DND-41 (cell line): ENCODE measurements around the gene NEK9.

Source experiments
- CTCF ChIP-seq: IDR thresholded peaks from 2 replicates; pipeline ENCODE4 v1.5.1; 2012; ENCODE audit warnings: borderline replicate concordance, low read length, moderate library complexity, mild to moderate bottlenecking; ENCODE audit not compliant: poor library complexity, severe bottlenecking; ENCODE audit errors: extremely low read depth
- EZH2 ChIP-seq: IDR thresholded peaks from 3 replicates; pipeline ENCODE4 v1.6.1; 2012; ENCODE audit warnings: borderline replicate concordance, low read depth, mild to moderate bottlenecking, moderate library complexity, low read length, inconsistent platforms; ENCODE audit not compliant: severe bottlenecking

- TF ChIP-seq CTCF, result no peak
- TF ChIP-seq EZH2, result no peak
Measured at GRCh38 chr14:75070383-75070782, 56.5 kb downstream of the NEK9 start.
